ENCODE results near the gene GPX6.

The GPX6 gene

GRCh38 chr6:28542440-28543296, 27.1 kb upstream of the GPX6 start:
- H3K27ac ChIP-seq (ENCODE audit: low read length), result peak overlapping the region; percentile 8
- H3K4me3 ChIP-seq (ENCODE audit: low read length), result peak overlapping the region; percentile 67

DNA sequence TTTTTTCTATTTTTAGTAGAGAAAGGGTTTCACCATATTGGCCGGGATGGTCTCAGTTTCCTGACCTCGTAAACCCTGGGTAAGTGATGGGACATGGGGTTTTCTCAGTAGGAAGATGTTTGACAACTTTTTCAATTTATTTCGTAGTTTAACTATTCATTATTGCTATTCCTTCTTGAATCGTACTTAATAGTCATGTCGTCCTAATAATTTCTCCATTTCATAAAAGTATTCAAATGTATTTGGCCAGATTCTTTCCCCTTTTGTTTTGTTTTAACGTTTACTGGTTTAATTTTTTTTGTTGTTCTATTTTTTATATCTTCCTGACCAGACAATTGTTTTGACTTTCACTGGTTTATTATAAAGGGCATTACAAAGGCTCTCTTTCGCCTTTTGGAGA, 26.4 kb upstream of the GPX6 start:
- Histone ChIP-seq H3K36me3 (ENCODE audit: control insufficient read depth, low read depth, low read length) (no peaks in the 10 kb centered on the region), H3K9me3 (ENCODE audit: control insufficient read depth, low read depth, low read length) (no peaks in the 10 kb centered on the region), H3K27me3 (ENCODE audit: control insufficient read depth, insufficient read depth, low read length) (no peaks in the 10 kb centered on the region), H3K4me3 (ENCODE audit: low read length) (peak overlapping the region; percentile 67), H3K4me1 (ENCODE audit: control insufficient read depth, low read depth, low read length) (peaks cover 8% of the 10 kb centered on the region), H3K27ac (ENCODE audit: low read length) (peak overlapping the region; percentile 8), H3K9ac (ENCODE audit: low read length) (peak overlapping the region; percentile 51)

More at GRCh38 chr6:28542440-28543296, 27.1 kb upstream of the GPX6 start:
- Histone ChIP-seq H3K9ac (ENCODE audit: low read length) (peak overlapping the region; percentile 51), H3K36me3 (ENCODE audit: control insufficient read depth, low read depth, low read length) (no peaks in the 10 kb centered on the region), H3K9me3 (ENCODE audit: control insufficient read depth, low read depth, low read length) (no peaks in the 10 kb centered on the region), H3K4me1 (ENCODE audit: control insufficient read depth, low read depth, low read length) (peaks cover 8% of the 10 kb centered on the region), H3K27me3 (ENCODE audit: control insufficient read depth, insufficient read depth, low read length) (no peaks in the 10 kb centered on the region)

DNA sequence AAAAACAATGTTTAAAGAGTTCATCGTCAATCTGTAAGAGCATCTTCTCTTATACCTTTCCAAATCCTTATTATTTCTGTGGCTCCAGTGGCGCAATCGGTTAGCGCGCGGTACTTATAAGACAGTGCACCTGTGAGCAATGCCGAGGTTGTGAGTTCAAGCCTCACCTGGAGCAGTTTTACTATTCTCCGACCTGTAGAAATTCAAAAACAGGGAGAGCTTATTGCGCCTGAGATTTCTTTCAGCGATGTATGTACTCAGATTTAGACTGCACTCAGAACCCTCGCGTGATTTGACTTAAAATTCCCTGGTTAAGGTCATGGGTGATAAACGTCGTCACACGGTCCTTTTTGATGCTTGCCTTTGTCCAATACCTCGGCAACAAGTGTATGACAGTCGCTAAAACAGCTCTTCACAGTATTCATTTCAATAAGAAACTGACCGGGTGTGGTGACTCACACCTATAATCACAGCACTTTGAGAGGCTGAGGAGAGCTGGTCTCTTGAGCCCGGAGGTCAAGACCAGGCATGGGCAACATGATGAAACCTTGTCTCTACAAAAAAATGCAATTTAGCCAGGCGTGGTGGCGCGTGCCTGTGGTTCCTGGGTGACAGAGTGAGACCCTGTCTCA, 22.0 kb upstream of the GPX6 start:
- H3K36me3 ChIP-seq (ENCODE audit: control insufficient read depth, low read depth, low read length), result no peaks in the 10 kb centered on the region
- H3K27ac ChIP-seq (ENCODE audit: low read length), result no peak overlapping the region
- H3K9me3 ChIP-seq (ENCODE audit: control insufficient read depth, low read depth, low read length), result no peaks in the 10 kb centered on the region
- H3K9ac ChIP-seq (ENCODE audit: low read length), result peak overlapping the region; percentile 88
- H3K4me1 ChIP-seq (ENCODE audit: control insufficient read depth, low read depth, low read length), result no peaks in the 10 kb centered on the region
- peak overlapping the region; percentile 84 for H3K4me3 ChIP-seq (ENCODE audit: low read length)
- no peaks in the 10 kb centered on the region for H3K27me3 ChIP-seq (ENCODE audit: control insufficient read depth, insufficient read depth, low read length)

DNA sequence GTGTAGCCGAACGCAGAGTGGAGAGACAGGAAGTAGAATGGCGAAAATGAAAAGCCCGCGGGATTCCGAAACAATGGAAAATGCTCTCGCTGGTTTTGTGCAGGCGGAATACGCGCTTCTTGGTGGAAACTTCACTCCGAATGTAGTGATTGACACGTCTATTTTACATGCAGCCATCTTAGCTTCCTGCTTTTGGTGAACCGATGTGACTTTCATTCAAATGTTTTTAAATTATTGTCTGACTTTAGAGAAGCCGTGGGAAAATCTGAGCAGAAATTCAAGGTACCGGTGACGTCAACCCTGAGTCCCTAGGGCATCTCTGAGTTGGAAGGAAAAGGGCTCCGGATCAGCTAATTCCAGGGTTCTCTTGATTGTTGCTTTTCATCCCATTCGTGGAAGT, 21.5 kb upstream of the GPX6 start:
- Histone ChIP-seq H3K27ac (ENCODE audit: low read length) (peak overlapping the region; percentile 65), H3K9me3 (ENCODE audit: control insufficient read depth, low read depth, low read length) (no peaks in the 10 kb centered on the region), H3K9ac (ENCODE audit: low read length) (peak overlapping the region; percentile 88), H3K4me1 (ENCODE audit: control insufficient read depth, low read depth, low read length) (no peaks in the 10 kb centered on the region), H3K27me3 (ENCODE audit: control insufficient read depth, insufficient read depth, low read length) (no peaks in the 10 kb centered on the region), H3K36me3 (ENCODE audit: control insufficient read depth, low read depth, low read length) (no peaks in the 10 kb centered on the region), H3K4me3 (ENCODE audit: low read length) (peak overlapping the region; percentile 84)

DNA sequence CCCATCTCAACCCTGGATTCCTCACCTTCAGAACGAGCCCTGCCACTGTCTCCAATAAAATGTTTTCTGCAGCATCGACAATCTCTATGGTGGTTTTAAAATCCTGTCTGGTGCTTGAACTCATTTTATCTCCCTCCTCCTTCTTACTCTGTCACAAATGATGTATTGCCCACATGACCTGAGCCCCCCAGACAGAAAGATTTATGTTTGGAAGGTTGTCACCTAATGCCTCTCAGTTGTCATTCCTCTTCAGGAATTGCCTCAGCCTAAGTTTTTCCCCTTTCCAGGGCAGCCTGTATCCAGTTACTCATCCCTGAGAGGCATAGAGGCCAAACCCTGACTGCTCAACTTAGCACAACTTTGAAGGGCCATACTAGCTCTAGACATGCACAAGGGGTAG, 19.3 kb upstream of the GPX6 start:
- no peaks in the 10 kb centered on the region for H3K36me3 ChIP-seq (ENCODE audit: control insufficient read depth, low read depth, low read length)
- H3K4me1 ChIP-seq (ENCODE audit: control insufficient read depth, low read depth, low read length), result peaks cover 3% of the 10 kb centered on the region

DNA sequence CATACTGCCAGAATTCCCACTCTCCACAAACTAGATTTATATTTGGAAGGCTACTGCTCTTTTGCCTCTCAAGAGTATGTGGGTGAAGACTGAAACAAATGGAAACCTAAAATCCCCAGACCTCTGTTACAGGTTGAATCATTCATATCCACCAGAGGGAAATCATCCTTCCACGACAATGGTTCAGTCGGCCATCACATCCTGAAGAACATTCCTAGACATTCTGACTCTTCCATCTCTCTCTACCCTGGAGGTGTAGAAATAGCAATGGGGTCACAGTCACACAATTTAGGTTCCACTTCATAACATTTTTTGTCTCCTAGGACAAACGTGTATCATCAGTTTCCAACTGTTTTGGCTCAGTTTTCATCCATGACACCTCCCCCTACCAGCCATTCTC, 18.7 kb upstream of the GPX6 start:
- Histone ChIP-seq H3K9ac (ENCODE audit: low read length) (no peak overlapping the region), H3K4me1 (ENCODE audit: control insufficient read depth, low read depth, low read length) (peaks cover 3% of the 10 kb centered on the region), H3K4me3 (ENCODE audit: low read length) (no peak overlapping the region), H3K27me3 (ENCODE audit: control insufficient read depth, insufficient read depth, low read length) (no peaks in the 10 kb centered on the region), H3K27ac (ENCODE audit: low read length) (no peak overlapping the region), H3K9me3 (ENCODE audit: control insufficient read depth, low read depth, low read length) (no peaks in the 10 kb centered on the region), H3K36me3 (ENCODE audit: control insufficient read depth, low read depth, low read length) (no peaks in the 10 kb centered on the region)

More for the DNA sequence above, 19.3 kb upstream of the GPX6 start:
- no peak overlapping the region for H3K9ac ChIP-seq (ENCODE audit: low read length)
- no peaks in the 10 kb centered on the region for H3K9me3 ChIP-seq (ENCODE audit: control insufficient read depth, low read depth, low read length)
- no peaks in the 10 kb centered on the region for H3K27me3 ChIP-seq (ENCODE audit: control insufficient read depth, insufficient read depth, low read length)
- H3K27ac ChIP-seq (ENCODE audit: low read length), result no peak overlapping the region
- H3K4me3 ChIP-seq (ENCODE audit: low read length), result no peak overlapping the region

DNA sequence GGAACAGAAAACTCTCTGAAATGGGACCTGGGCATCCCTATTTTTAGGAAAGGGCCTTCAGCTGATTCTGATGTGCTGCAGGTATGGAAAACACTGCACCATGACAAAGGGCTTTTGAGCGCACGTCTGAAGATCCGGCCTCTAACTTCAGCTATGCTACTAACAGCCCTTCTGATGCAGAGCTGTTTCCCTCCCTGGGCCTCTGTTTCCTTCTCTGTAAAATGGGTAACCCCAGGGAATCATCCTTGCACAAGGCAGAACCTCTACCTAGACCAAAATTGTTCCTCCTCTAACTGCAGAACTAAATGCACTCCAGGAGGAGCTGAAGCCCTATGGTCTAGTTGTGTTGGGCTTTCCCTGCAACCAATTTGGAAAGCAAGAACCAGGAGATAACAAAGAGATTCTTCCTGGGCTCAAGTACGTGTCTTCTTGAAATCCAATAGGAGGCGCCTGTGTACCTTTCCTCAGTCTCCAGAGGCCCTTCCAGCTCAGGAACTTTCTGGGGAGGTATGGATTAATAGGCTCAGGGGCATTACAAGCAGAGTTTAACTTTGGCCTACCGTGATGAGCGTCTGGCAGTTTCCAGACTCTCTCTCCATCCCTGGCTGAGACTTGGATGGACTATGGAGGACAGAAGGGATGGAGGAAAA, 16.0 kb upstream of the GPX6 start:
- H3K4me3 ChIP-seq (ENCODE audit: low read length), result no peak overlapping the region

GRCh38 chr6:28530777-28531176, 15.2 kb upstream of the GPX6 start:
- Histone ChIP-seq H3K4me1 (ENCODE audit: control insufficient read depth, low read depth, low read length) (peaks cover 3% of the 10 kb centered on the region), H3K4me3 (ENCODE audit: low read length) (no peak overlapping the region), H3K27ac (ENCODE audit: low read length) (no peak overlapping the region), H3K36me3 (ENCODE audit: control insufficient read depth, low read depth, low read length) (no peaks in the 10 kb centered on the region), H3K9ac (ENCODE audit: low read length) (no peak overlapping the region), H3K27me3 (ENCODE audit: control insufficient read depth, insufficient read depth, low read length) (no peaks in the 10 kb centered on the region), H3K9me3 (ENCODE audit: control insufficient read depth, low read depth, low read length) (no peaks in the 10 kb centered on the region)

More for the DNA sequence above, 16.0 kb upstream of the GPX6 start:
- Histone ChIP-seq H3K27me3 (ENCODE audit: control insufficient read depth, insufficient read depth, low read length) (no peaks in the 10 kb centered on the region), H3K36me3 (ENCODE audit: control insufficient read depth, low read depth, low read length) (no peaks in the 10 kb centered on the region), H3K9me3 (ENCODE audit: control insufficient read depth, low read depth, low read length) (no peaks in the 10 kb centered on the region), H3K4me1 (ENCODE audit: control insufficient read depth, low read depth, low read length) (peaks cover 3% of the 10 kb centered on the region), H3K27ac (ENCODE audit: low read length) (no peak overlapping the region), H3K9ac (ENCODE audit: low read length) (no peak overlapping the region)

- no peaks in the 10 kb centered on the region for H3K36me3 ChIP-seq (ENCODE audit: control insufficient read depth, low read depth, low read length)
- no peak within 1 kb of the TSS for H3K27ac ChIP-seq (ENCODE audit: low read length)
- H3K9ac ChIP-seq (ENCODE audit: low read length), result no peak within 1 kb of the TSS
Observed at GRCh38 chr6:28525496-28526039, 10.0 kb upstream of the GPX6 start, which contains the start of gene GPX5. TSS of gene GPX5 (plus strand) at chr6:28525881. CDS start at chr6:28526014, 133 bp downstream.

GRCh38 chr6:28523241-28523622, 7.6 kb upstream of the GPX6 start:
- Histone ChIP-seq H3K27me3 (ENCODE audit: control insufficient read depth, insufficient read depth, low read length) (no peaks in the 10 kb centered on the region), H3K27ac (ENCODE audit: low read length) (no peak overlapping the region), H3K4me1 (ENCODE audit: control insufficient read depth, low read depth, low read length) (no peaks in the 10 kb centered on the region), H3K9ac (ENCODE audit: low read length) (no peak overlapping the region), H3K9me3 (ENCODE audit: control insufficient read depth, low read depth, low read length) (no peaks in the 10 kb centered on the region), H3K36me3 (ENCODE audit: control insufficient read depth, low read depth, low read length) (no peaks in the 10 kb centered on the region), H3K4me3 (ENCODE audit: low read length) (no peak overlapping the region)

More at GRCh38 chr6:28525496-28526039, 10.0 kb upstream of the GPX6 start, which contains the start of gene GPX5:
- no peaks in the 10 kb centered on the region for H3K4me1 ChIP-seq (ENCODE audit: control insufficient read depth, low read depth, low read length)
- no peaks in the 10 kb centered on the region for H3K27me3 ChIP-seq (ENCODE audit: control insufficient read depth, insufficient read depth, low read length)
- H3K9me3 ChIP-seq (ENCODE audit: control insufficient read depth, low read depth, low read length), result no peaks in the 10 kb centered on the region
- H3K4me3 ChIP-seq (ENCODE audit: low read length), result no peak within 1 kb of the TSS

GRCh38 chr6:28522594-28523240, 7.1 kb upstream of the GPX6 start:
- Histone ChIP-seq H3K27me3 (ENCODE audit: control insufficient read depth, insufficient read depth, low read length) (no peaks in the 10 kb centered on the region), H3K4me3 (ENCODE audit: low read length) (no peak overlapping the region), H3K9me3 (ENCODE audit: control insufficient read depth, low read depth, low read length) (no peaks in the 10 kb centered on the region), H3K4me1 (ENCODE audit: control insufficient read depth, low read depth, low read length) (no peaks in the 10 kb centered on the region), H3K36me3 (ENCODE audit: control insufficient read depth, low read depth, low read length) (no peaks in the 10 kb centered on the region), H3K9ac (ENCODE audit: low read length) (no peak overlapping the region), H3K27ac (ENCODE audit: low read length) (no peak overlapping the region)
